Neural progenitor cell (in vitro differentiated cells): ENCODE results near the gene ARHGAP31.

Source experiments
- CTCF ChIP-seq: fragments of 200-600 bp; sonication (generic); IDR thresholded peaks from 2 replicates; pipeline ENCODE4 v1.5.1; 2017; ENCODE audit warnings: antibody characterized with exemption, mild to moderate bottlenecking
- EZH2 ChIP-seq: fragments of 200-600 bp; sonication (generic); IDR thresholded peaks from 2 replicates; pipeline ENCODE4 v1.6.1; 2017; ENCODE audit warnings: antibody characterized with exemption, mild to moderate bottlenecking, moderate library complexity
- EZH2phosphoT487 ChIP-seq: fragments of 200-600 bp; sonication (generic); IDR thresholded peaks from 2 replicates; pipeline ENCODE4 v1.6.1; 2017; ENCODE audit warnings: antibody characterized with exemption

GRCh38 chr3:119319311-119319710, 25.1 kb downstream of the ARHGAP31 start:
- TF ChIP-seq CTCF (no peak), EZH2 (no peak), EZH2phosphoT487 (no peak)
